Activated T-cell treated with anti-CD3 and anti-CD28 coated beads, Interleukin-2, amount 50 U/mL, for 1 hour (primary cell): ENCODE results near the gene SLC25A28.

Source experiments
- DNase-seq: peaks from one replicate; pipeline ENCODE4 v3.0.0-alpha.2; 2020

SLC25A28 gene

DNA sequence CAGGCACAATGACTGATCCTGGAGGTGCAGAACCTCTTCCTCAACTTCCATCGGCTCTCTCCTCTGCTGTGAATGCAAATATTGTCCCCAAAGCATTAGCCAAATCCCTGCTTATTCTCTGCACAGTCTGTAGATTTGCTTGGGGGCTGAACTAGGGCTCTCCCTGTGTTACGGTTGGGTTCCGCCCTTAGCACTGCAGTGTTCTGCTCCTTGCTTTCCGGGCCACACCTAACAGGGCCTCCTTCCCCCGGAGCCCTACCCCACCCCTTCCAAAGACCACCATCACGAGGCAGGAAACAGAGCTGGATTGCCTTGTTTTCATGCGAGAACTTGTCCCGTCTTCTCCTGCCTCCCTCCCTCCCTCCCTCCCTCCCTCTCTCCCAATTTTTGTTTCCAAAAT lies 36.6 kb downstream of the SLC25A28 start:
- no peak for DNase-seq

DNA sequence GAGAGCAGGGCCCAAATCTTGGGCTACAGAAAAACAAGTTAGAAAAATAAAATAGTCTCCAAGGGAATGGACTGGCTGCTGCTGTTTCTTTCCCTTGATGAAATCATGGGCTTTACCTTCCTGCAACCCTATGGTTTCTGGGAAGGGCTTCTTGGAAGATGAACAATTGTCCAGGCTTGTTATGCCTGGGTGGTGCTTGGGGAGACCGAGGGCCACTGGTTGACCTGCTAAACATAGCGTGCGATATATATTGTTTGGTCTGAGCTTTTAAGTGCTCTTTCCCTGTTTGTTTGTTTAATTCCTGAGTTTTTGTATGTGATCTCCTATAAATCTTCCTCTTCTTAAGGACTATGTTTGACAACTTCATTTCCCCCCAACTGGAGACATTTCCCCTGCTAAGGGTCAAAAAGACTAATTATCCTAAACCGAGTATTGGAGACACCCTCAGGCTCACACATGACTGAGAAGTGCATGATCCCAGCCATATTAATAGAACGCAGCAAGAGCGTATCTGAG lies 37.9 kb downstream of the SLC25A28 start:
- no peak for DNase-seq

DNA sequence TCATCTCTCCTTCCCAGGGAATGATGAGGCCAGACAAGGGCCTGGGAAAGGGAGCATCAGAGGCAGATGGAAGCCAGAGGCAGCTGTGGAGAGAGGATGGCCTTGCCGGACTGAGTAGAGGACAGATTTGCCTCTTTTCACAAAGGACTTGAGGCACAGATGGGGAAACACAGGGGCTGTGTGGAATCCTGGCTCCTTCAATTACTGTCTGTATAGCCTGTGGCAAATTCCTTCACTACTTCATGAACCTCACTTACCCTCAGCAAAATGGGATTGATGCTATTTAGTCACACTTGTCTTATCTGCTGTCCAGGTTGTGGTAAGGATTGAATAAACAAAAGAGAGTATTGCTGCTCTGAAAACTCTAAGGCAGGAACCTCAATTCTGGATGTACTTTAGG lies 40.3 kb downstream of the SLC25A28 start:
- DNase-seq, result no peak

DNA sequence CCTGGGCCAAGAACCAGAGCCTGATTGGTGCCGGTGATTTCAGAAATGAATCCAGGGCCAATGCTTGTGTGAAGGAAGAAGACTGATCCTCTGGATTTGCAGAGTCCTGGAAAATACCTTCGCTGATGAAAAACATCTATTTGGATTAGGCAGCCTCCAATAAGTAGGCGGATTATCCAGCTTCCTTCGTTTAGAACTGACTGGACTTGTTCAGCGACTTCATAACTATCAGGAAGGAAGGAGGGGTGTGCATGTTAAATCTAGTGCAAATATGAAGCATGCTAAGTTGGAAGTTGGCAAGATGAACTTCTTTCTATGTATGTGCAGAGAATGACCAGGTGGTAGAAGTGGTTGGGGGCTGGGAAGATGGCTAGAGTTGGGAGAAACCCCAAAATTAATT lies 46.4 kb downstream of the SLC25A28 start:
- no peak for DNase-seq

DNA sequence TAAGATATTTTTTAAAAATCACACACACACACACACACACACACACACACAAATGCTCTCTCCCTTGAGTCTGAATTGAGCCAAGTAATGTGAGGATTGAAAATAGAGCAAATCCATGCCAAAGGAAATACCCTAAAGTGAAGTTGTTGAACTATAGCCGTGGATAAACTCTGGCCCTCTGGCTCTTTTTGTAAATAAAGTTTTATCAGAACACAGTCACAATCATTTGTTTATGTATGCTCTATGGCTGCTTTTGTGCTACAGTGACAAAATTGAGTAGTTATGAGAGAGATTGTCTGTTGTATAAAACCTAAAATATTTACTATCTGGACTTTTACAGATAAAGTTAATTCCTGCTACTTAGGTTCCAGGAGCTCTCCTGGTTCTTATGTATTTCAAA lies 48.4 kb downstream of the SLC25A28 start:
- DNase-seq, result no peak

DNA sequence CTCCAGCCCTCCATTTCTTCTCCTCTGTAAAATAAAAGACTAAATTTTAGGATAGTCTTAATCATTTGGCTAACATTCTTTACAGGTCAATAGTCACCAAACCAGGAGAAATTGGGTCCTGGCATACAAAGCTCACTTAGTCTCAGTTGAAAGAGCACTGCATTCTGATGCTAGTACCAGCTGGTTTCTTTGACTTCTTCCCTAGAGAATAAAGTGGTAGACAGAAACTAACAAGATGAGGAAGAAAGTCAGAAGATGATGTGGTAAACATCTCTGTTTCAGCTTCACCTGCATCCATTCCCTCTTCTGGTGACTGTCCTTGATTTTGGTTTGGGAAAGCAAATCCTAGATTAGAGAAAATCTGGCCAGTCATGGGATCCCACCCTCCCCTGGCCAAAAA lies 50.3 kb downstream of the SLC25A28 start:
- DNase-seq, result no peak

DNA sequence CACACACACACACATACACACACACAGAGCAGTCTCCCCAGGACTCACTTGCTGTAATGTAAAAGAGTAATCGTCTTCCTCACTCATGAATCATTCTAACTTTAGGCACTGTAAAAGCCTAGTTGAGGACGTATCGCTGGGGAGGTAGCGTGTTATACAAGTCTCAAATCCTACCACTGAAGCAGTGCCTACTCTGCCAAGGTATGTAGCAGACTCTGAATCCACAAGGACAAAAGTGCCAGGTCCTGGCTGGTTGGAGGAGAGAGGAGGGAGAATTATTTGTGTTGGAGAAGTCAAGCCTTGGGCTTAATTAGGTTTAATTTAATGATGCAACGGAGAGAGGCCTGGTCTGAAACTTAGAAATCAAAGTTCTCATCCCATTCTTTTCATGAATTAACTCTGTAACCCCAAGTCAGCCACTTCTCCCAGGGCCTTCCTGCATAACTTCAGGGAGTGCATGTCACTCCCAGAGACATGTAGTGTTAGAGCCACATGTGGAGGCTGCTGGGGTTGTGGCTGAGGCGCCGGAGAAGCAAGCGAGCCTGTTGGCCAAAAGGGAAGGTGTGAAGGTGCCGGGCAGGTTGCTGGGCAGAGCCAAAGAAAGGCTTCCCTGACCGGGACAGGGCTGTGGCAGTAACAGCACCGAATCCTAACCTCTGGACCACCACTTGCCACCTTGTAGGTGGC lies 50.8 kb downstream of the SLC25A28 start:
- no peak for DNase-seq

DNA sequence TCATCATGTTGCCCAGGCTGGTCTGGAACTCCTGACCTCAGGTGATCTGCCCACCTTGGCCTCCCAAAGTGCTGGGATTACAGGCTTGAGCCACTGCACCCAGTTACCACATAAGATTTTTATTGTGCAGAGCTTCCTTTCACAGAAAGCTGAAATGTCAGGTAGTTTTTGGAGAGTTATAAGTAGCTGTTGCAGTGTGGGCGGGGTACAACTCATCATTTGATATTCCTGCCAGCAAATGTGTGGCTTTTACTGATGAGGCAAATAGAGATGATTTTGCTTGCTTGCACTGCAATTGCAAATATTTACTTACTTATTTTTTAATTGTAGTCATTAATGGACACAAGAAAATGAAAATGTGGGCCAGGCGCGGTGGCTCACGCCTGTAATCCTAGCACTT lies 55.1 kb downstream of the SLC25A28 start:
- no peak for DNase-seq

DNA sequence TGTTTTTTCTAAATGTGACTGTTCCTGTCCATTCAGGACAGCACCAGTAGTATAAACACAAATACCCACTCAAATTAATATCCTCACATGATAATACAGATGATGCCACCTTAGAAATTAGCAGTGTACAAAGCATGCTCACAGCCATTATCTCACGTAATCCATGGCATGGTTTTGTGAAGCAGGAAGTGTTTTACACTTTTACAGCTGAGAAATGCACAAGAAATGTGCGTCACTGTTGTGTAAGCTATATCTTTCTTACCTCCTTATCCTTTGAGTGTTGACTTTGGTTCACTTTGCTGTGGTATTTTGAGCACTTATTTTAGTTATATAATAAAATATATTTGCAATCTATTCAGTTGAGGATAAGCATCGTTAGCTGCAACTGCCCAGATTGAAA lies 55.9 kb downstream of the SLC25A28 start:
- no peak for DNase-seq

DNA sequence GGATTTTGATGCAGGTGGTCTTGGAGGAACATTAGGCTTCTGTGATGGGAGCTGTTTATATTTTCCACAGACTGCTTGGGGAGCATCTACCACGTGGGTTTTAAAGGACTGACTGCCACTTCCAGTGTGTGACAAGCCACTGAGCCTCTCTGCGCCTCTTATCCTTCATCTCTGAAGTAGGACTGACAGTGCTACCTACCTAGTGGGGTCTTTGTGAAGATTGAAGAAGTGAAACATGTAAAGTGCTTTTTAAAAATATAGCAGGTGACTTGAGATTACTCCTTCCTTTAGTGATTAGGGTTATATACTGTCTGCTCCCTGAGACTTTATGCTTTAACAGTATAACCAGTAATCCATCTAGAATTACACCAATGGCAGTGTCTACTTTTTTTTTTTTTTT lies 57.6 kb downstream of the SLC25A28 start:
- DNase-seq, result no peak
